Ascending aorta (tissue), 2 donors: Measurements from ENCODE around the gene B3GALT6. TPM values are rescaled to one million over a fixed set of nuclear protein-coding genes. Genes with fewer than 3 reads are reported as not detected.

Experiments used
- DNase-seq, 2 donors: peaks; one replicate each; pipeline ENCODE4 v3.0.0-alpha.2; 2019; ENCODE audit warnings: low spot score in 2 of 2
- H3K27ac ChIP-seq, 2 donors: fragments of 200-600 bp; sonication (generic); one replicate each; pipeline ENCODE4 v1.5.1; 2016 to 2017; ENCODE audit warnings: mild to moderate bottlenecking in 1 of 2
- H3K27me3 ChIP-seq: fragments of 200-600 bp; sonication (generic); one replicate; pipeline ENCODE4 v1.5.1; 2017
- H3K36me3 ChIP-seq, 2 donors: fragments of 200-600 bp; sonication (generic); one replicate each; pipeline ENCODE4 v1.5.1; 2016
- H3K4me1 ChIP-seq, 2 donors: fragments of 200-600 bp; sonication (generic); one replicate each; pipeline ENCODE4 v1.5.1; 2016 to 2017; ENCODE audit warnings: mild to moderate bottlenecking in 1 of 2
- H3K4me3 ChIP-seq, 2 donors: fragments of 200-600 bp; sonication (generic); one replicate each; pipeline ENCODE4 v1.5.1; 2016 to 2017; ENCODE audit warnings: mild to moderate bottlenecking in 1 of 2
- H3K9me3 ChIP-seq, 2 donors: fragments of 200-600 bp; sonication (generic); one replicate each; pipeline ENCODE4 v1.5.1; 2016
- intact Hi-C: fragments of 100-400 bp; cut with DNase I; formaldehyde crosslinking; loops from one replicate; pipeline ENCODE4 v1.15.1; 2023
- total RNA-seq: library from RNA; depleted of rRNA; stranded (reverse); fragments of >200 nt; gene quantifications from one replicate; pipeline ENCODE4 v1.1.0, GENCODE V29; 2016
- TF ChIP-seq, protein P1 (sequence below), 3 experiments: fragments of 200-600 bp in 2 of 3; fragments of 450-650 bp in 1 of 3; sonication (generic) in 2 of 3; IDR thresholded peaks; one replicate each; pipeline ENCODE4 v1.5.1; 2016 to 2019; ENCODE audit warnings: antibody characterized with exemption in 3 of 3, mild to moderate bottlenecking in 1 of 3, moderate library complexity in 1 of 3

Gene B3GALT6
- total RNA-seq, 1 donor from 2014 or later = 94.9 TPM

DNA sequence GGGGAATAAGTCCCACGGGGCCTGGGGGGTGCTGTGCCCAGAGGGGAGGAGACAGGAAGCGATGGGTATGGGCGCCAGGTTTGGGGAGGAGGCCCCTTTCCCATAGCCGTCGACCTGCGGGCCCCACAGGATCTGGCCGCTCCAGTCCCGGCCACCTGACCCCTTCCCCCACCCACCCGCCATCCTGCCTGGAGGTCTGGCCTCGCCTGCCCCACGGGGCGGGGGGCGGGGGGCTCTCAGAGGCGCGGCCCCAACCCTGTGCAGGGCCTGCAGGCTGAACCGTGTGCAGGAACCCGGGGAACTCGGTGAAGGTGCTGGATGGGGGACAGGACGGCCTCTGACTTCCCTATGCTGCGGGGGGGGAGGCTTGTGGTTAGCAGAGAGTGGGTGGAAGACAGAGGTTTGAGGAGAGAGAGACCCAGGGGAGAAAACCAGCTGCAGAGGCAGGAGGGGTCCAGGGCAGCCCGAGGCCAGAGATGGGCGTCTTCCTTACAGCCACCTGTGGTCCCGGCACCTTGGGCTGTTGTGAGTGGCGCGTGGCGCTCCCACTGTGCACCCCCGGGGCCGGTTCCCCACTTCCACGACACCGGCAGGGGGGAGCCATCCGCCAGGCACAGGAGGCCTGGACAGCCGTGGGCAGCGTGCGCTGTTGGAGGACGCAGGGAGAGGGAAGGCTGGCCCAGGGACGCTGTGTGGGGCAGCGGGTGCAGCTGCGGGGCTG is 23.2 kb upstream of the B3GALT6 start:
- H3K27ac ChIP-seq = no peak overlapping the region
- intact Hi-C loops = no loop called here
- peaks cover 0 to 3% of the 10 kb centered on the region in 2 donors for H3K4me1 ChIP-seq
- H3K27me3 ChIP-seq = peaks cover 15% of the 10 kb centered on the region
- peak overlapping the region in 1 of 2 donors; percentile 46 for H3K4me3 ChIP-seq
- H3K9me3 ChIP-seq = no peaks in the 10 kb centered on the region
- TF ChIP-seq, protein P1, sequence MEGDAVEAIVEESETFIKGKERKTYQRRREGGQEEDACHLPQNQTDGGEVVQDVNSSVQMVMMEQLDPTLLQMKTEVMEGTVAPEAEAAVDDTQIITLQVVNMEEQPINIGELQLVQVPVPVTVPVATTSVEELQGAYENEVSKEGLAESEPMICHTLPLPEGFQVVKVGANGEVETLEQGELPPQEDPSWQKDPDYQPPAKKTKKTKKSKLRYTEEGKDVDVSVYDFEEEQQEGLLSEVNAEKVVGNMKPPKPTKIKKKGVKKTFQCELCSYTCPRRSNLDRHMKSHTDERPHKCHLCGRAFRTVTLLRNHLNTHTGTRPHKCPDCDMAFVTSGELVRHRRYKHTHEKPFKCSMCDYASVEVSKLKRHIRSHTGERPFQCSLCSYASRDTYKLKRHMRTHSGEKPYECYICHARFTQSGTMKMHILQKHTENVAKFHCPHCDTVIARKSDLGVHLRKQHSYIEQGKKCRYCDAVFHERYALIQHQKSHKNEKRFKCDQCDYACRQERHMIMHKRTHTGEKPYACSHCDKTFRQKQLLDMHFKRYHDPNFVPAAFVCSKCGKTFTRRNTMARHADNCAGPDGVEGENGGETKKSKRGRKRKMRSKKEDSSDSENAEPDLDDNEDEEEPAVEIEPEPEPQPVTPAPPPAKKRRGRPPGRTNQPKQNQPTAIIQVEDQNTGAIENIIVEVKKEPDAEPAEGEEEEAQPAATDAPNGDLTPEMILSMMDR (IDR thresholded peaks at IDR 0.05) = no peak
- no peaks in the 10 kb centered on the region for H3K36me3 ChIP-seq
- DNase-seq = no peak

- TF ChIP-seq, protein P1 (IDR thresholded peaks at IDR 0.05) = no peak
- Histone ChIP-seq H3K27me3 (peaks cover 9% of the 10 kb centered on the region), H3K4me3 (no peak overlapping the region), H3K9me3 (no peaks in the 10 kb centered on the region), H3K36me3 (peaks cover under 1 to 2% of the 10 kb centered on the region in 2 donors), H3K27ac (no peak overlapping the region), H3K4me1 (peaks cover 0 to 3% of the 10 kb centered on the region in 2 donors)
- DNase-seq = no peak
- intact Hi-C loops = no loop called here
Observed at GRCh38 chr1:1210726-1211540, 21.1 kb upstream of the B3GALT6 start.

DNA sequence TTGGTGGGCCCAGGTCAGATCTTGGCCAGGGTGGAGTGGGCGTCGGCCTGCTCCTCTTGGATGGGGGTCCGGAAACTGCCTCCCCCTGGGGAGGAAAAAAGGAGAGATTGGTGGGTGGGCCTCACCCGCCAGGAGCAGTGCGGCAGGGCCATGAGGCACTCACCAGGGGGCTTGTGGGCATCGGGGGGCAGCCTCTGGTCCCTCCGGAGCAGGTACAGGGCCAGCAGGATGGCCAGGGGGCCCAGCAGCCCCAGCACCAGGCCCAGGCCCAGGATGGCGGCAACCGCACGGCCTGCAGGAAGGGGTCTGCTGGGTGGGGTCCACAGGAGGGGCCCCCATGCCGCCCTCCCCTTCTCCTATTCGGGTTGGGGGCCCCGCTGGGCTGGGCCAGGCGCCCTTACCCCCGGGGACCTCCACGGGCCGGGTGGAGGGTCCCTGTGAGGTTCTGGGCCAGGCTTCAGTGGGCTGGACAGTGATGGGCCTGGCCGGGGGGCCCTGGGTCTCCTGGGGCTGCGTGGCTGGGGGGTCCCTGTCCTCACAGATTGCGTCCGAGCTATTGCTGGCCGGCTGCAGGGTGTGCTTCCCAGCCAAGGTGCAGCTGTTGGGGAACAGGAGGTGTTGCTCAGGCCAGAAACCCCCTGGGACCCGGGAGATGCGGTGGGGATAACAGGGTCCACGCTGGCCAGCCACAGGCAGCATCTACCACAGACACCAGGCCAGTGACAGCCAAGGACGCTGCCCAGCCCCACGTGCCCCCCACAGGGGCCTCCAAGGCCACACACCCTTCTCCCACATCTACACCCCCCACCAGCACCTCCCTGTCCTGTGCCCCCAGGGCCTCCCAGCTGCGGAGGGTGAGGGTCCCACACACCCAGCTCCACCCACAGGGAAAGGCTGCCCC is 20.2 kb upstream of the B3GALT6 start:
- DNase-seq = no peak
- H3K9me3 ChIP-seq = no peaks in the 10 kb centered on the region
- no peaks in the 10 kb centered on the region for H3K4me1 ChIP-seq
- intact Hi-C loops = no loop called here
- H3K27me3 ChIP-seq = peaks cover 3% of the 10 kb centered on the region
- H3K36me3 ChIP-seq = peaks cover 8 to 9% of the 10 kb centered on the region in 2 donors
- no peak overlapping the region for H3K27ac ChIP-seq
- TF ChIP-seq, protein P1 (IDR thresholded peaks at IDR 0.05) = no peak
- H3K4me3 ChIP-seq = no peak overlapping the region

- TF ChIP-seq, protein P1 (IDR thresholded peaks at IDR 0.05) = no peak
- Histone ChIP-seq H3K27me3 (no peaks in the 10 kb centered on the region), H3K9me3 (no peaks in the 10 kb centered on the region), H3K4me1 (no peaks in the 10 kb centered on the region), H3K27ac (no peak overlapping the region), H3K36me3 (peaks cover 17 to 18% of the 10 kb centered on the region in 2 donors), H3K4me3 (peak overlapping the region in 1 of 2 donors; percentile 19)
- peak in 1 of 2 donors; percentile 78 for DNase-seq
- intact Hi-C loops = no loop called here
Observed at GRCh38 chr1:1212780-1213344, 19.2 kb upstream of the B3GALT6 start.
